ENCODE results near the gene KRT37.
"Not testable (repeated sequence)": the region's sequence is repeated elsewhere in the genome, so short reads cannot be mapped to it uniquely, and the experiment has no call there.

KRT37 gene

GRCh38 chr17:41434005-41434404 is 9.6 kb upstream of the KRT37 start:
- DNase-seq = no peak

- no peak for DNase-seq
Measured at GRCh38 chr17:41433586-41433985, 9.2 kb upstream of the KRT37 start.

GRCh38 chr17:41430376-41430775 is 6.0 kb upstream of the KRT37 start:
- DNase-seq = not testable (repeated sequence)

- no peak for DNase-seq
Measured at GRCh38 chr17:41429667-41430066, 5.3 kb upstream of the KRT37 start.

GRCh38 chr17:41428591-41429291 is 4.4 kb upstream of the KRT37 start:
- no peak for DNase-seq

- not testable (repeated sequence) for DNase-seq
Measured at GRCh38 chr17:41422586-41422985, 1.8 kb downstream of the KRT37 start.

- DNase-seq = no peak
Measured at GRCh38 chr17:41421617-41422016, 2.8 kb downstream of the KRT37 start.

GRCh38 chr17:41421116-41421515 is 3.3 kb downstream of the KRT37 start:
- DNase-seq = no peak

GRCh38 chr17:41420134-41420533 is 4.3 kb downstream of the KRT37 start:
- no peak for DNase-seq

DNA sequence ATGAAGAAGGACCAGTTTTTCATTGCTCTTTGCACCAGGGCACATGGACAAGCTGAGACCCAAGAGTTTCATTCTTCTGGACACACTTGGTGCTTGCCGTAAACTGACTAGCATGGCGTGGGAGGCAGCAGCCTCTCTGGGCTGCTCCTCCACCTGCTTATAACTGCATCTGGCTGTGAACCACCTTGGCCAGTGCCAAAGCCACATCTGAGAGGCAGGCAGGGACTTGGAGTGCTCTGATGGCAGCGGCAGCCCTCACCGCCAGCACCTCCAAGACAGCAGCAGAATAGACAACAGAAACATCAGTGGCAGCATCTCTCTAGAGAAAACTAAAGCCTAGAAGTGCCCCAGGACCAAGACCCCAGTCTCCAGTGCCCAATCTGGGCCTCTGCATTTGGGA is 4.7 kb downstream of the KRT37 start:
- DNase-seq = no peak

- DNase-seq = no peak
Measured at GRCh38 chr17:41418116-41418860, 6.1 kb downstream of the KRT37 start.

DNA sequence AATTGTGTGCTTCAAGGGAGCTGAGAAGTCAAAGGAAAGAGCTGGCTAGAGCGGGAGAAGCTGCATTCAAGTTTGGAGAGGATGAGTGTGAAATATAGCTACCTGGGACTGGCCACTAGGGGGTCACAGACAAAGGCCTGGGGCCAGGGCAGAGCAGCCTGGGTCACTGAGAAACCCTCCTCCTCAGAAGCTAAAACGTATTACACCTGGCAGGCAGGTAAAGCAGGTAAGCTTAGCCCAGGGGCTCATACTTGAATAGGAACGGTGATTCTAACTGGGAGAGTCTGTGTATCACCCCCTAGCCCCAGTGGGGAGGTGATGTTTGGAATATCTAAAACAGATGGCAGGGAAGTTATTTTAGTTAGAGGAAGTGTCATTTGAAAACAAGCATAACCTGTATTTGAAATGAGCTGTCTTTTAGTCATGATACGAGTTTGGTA is 6.8 kb downstream of the KRT37 start:
- no peak for DNase-seq

DNA sequence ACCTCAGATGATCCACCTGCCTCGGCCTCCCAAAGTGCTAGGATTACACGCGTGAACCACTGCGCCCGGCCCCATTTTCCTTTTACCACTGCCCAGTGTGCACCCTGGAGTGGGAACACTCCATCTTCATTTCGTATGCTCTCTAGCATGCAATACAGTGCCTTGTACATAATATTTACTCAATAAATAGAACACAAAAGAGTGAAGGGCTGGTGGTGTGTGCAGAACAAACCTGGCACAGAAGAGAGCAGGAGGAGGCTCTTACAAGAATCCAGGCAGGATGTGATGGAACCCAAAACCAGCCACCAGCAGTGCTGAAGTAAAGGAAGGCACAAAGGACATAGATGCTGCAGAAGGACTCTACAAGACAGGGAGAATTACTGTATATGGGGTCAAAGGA is 7.3 kb downstream of the KRT37 start:
- no peak for DNase-seq

DNA sequence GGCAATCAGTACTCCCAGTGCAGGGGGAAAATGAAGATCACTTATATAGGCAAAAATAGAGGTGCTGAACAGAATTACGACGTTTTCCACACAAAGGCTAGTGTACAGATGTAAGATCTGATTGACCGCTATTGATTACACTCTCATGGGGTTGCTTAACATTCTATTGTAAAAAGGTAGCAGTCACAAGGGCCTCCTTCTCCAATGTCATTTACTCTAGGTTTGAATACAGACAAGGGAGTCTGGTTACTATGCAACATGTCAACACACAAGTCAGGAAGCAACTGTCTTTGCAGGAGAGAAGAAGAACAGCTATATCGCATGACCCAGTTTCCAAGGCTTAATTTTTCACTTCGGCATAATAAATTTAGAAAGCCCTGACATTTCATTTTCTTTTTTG is 7.9 kb downstream of the KRT37 start:
- DNase-seq = no peak

- DNase-seq = no peak
Measured at GRCh38 chr17:41415833-41416335, 8.5 kb downstream of the KRT37 start.

GRCh38 chr17:41415411-41415810 is 9.0 kb downstream of the KRT37 start:
- DNase-seq = no peak

- DNase-seq = no peak
Measured at GRCh38 chr17:41413982-41414381, 10.4 kb downstream of the KRT37 start.

- no peak for DNase-seq
Measured at GRCh38 chr17:41413353-41413957, 10.9 kb downstream of the KRT37 start.

DNA sequence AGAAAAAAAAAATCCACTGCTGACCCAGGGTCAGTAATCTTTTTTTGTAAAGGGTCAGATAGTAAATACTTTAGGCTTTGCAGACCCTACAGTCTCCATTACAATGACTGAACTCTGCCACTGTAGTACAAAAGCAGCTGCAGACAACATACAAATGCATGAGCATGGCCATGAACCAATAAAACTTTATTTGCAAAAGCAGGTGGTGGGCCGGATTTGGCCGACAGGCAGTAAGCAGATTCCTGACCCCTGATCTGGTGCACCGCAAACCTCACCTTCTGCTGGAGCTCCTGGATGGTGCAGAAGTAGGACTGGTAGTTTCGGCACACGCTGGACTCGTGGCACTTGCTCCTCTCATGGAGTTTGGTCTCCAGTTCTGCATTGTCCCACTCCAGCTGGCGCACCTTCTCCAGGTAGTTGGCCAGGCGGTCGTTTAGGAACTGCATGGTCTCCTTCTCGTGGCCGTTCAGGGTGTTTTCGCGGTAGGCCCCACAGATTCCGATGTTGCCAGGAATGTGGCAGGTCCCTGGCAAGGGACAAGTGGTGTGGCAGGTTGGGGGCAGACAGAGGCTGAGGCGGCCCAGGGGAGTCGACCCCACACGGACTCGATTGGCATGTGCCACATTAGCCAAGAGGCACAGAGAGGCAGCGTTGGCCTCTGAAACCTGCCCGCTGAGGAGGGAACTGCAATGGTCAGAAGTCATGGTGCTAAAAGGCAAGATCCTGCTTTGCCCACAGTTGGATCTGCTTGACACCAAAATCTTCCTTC is 13.1 kb downstream of the KRT37 start:
- DNase-seq = no peak

DNA sequence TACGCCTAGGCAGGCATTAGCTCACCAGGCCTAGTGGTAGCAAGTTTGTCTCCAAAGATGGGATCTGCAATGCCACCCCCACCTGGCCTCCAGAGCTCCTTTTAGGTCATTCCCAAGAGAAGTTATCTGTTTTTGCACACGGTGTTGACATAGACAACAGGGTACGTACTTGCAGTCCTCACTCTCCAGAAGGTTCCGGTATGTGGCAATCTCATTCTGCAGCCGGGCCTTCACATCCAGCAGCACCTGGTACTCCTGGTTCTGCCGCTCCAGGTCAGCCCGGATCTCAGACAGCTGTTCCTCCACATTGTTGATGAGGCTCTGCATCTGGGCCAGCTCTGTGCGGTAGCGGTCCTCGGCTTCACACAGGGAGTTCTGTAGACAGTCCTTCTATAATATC is 17.2 kb downstream of the KRT37 start:
- no peak for DNase-seq

- DNase-seq = no peak
Measured at GRCh38 chr17:41406205-41406604, 18.2 kb downstream of the KRT37 start.

DNA sequence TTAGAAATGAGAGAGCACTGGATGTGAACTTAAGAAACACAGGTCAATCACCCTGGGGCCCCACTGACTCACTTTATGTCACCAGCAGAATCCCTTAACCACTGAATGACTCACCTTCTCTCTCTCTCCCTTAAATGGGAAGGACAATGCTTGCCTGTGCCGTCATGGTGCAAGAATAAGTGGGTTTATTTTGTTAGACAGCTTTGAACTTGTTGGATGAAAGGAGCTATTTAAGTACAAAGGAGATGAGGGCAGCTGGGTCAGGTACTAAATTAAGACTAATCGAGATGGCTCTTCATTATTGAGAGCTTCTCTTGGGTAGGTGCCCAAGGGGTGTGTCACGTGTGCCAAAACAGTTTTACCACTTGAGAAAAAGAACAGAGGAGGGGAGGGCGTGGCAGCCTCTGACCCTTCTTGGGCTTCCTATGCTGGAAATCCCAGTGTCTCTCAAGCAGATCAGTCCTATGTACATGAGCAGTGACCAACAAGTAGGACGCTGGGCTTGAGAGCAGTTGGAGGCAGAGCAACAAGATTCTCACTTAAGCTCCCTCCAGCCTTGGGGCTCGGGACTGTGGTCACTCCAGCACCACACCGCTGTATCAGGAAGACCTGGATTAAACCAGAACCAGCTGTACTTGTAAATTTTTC is 20.2 kb downstream of the KRT37 start:
- no peak for DNase-seq
